ENCODE data around the gene IKBKG.
"Not testable (repeated sequence)": the region's sequence is repeated elsewhere in the genome, so short reads cannot be mapped to it uniquely, and the experiment has no call there.

The IKBKG gene

GRCh38 chrX:154560326-154560725, 12.9 kb downstream of the IKBKG start:
- not testable (repeated sequence) for DNase-seq

- not testable (repeated sequence) for DNase-seq
These were observed 14.9 kb downstream of the IKBKG start for GRCh38 chrX:154562295-154562694.

GRCh38 chrX:154570361-154570760, 22.9 kb downstream of the IKBKG start:
- not testable (repeated sequence) for DNase-seq

- DNase-seq: not testable (repeated sequence)
These were observed 25.6 kb downstream of the IKBKG start for GRCh38 chrX:154573061-154573460.

GRCh38 chrX:154575076-154575475, 27.7 kb downstream of the IKBKG start:
- DNase-seq: not testable (repeated sequence)

GRCh38 chrX:154582994-154583393, 35.6 kb downstream of the IKBKG start:
- DNase-seq: not testable (repeated sequence)

GRCh38 chrX:154584585-154585183, 37.3 kb downstream of the IKBKG start, which contains the start of gene CTAG1A:
CTAG1A (plus strand) TSS chrX:154585133; CDS start chrX:154585207, 74 bp downstream.
- DNase-seq: not testable (repeated sequence)

- DNase-seq: not testable (repeated sequence)
These were observed 43.0 kb downstream of the IKBKG start for GRCh38 chrX:154590415-154590814.

GRCh38 chrX:154592505-154592904, 45.1 kb downstream of the IKBKG start:
- DNase-seq: no peak

- no peak for DNase-seq
These were observed 45.8 kb downstream of the IKBKG start for GRCh38 chrX:154593201-154593600.

- DNase-seq: no peak
These were observed 47.1 kb downstream of the IKBKG start for GRCh38 chrX:154594491-154594890.

GRCh38 chrX:154595559-154596249, 48.3 kb downstream of the IKBKG start:
- DNase-seq: no peak

- peak; percentile 74 for DNase-seq
These were observed 49.0 kb downstream of the IKBKG start for GRCh38 chrX:154596290-154596929.

- DNase-seq: no peak
These were observed 49.8 kb downstream of the IKBKG start for GRCh38 chrX:154597221-154597620.

GRCh38 chrX:154598656-154599055, 51.2 kb downstream of the IKBKG start:
- DNase-seq: no peak

GRCh38 chrX:154599531-154599930, 52.1 kb downstream of the IKBKG start:
- no peak for DNase-seq

- DNase-seq: no peak
These were observed 53.4 kb downstream of the IKBKG start for GRCh38 chrX:154600759-154601374.

- no peak for DNase-seq
These were observed 54.8 kb downstream of the IKBKG start for GRCh38 chrX:154602226-154602625.

- no peak for DNase-seq
These were observed 55.5 kb downstream of the IKBKG start for GRCh38 chrX:154602766-154603437.

GRCh38 chrX:154603438-154604430, 56.3 kb downstream of the IKBKG start:
- DNase-seq: peak; percentile 67

GRCh38 chrX:154605566-154605965, 58.1 kb downstream of the IKBKG start:
- no peak for DNase-seq

- DNase-seq: no peak
These were observed 60.0 kb downstream of the IKBKG start for GRCh38 chrX:154607370-154607769.

Data from MV-4-11 (cell line).